Fibroblast of skin of scalp (primary cell): ENCODE measurements around the gene CYP2W1.

Experiments
- DNase-seq: peaks from one replicate; pipeline ENCODE4 v3.0.0-alpha.2; 2013

The CYP2W1 gene

GRCh38 chr7:1017586-1018333, 34.8 kb downstream of the CYP2W1 start:
- DNase-seq = no peak

GRCh38 chr7:1018334-1018695, 35.3 kb downstream of the CYP2W1 start:
- no peak for DNase-seq

- no peak for DNase-seq
Observed at GRCh38 chr7:1019255-1019785, 36.3 kb downstream of the CYP2W1 start.

- no peak for DNase-seq
Observed at GRCh38 chr7:1019789-1020610, 37.0 kb downstream of the CYP2W1 start.

- DNase-seq = no peak
Observed at GRCh38 chr7:1020849-1021251, 37.9 kb downstream of the CYP2W1 start.

- DNase-seq = no peak
Observed at GRCh38 chr7:1021366-1021765, 38.4 kb downstream of the CYP2W1 start.

- DNase-seq = no peak
Observed at GRCh38 chr7:1021931-1022330, 39.0 kb downstream of the CYP2W1 start.

GRCh38 chr7:1022356-1022755, 39.4 kb downstream of the CYP2W1 start:
- DNase-seq = no peak

GRCh38 chr7:1022801-1023465, 40.0 kb downstream of the CYP2W1 start:
- no peak for DNase-seq

- DNase-seq = no peak
Observed at GRCh38 chr7:1024331-1024841, 41.4 kb downstream of the CYP2W1 start.

- no peak for DNase-seq
Observed at GRCh38 chr7:1024876-1025742, 42.1 kb downstream of the CYP2W1 start.

- no peak for DNase-seq
Observed at GRCh38 chr7:1025743-1026581, 43.0 kb downstream of the CYP2W1 start.

GRCh38 chr7:1026721-1027161, 43.8 kb downstream of the CYP2W1 start:
- DNase-seq = no peak

GRCh38 chr7:1027242-1028043, 44.5 kb downstream of the CYP2W1 start:
- DNase-seq = no peak

- DNase-seq = peak; percentile 90
Observed at GRCh38 chr7:1028044-1028770, 45.2 kb downstream of the CYP2W1 start.

- DNase-seq = peak; percentile 94
Observed at GRCh38 chr7:1028775-1029636, 46.0 kb downstream of the CYP2W1 start.

GRCh38 chr7:1029637-1030443, 46.9 kb downstream of the CYP2W1 start:
- DNase-seq = no peak
